Measurements from ENCODE around the gene DCDC2C.

Gene DCDC2C

DNA sequence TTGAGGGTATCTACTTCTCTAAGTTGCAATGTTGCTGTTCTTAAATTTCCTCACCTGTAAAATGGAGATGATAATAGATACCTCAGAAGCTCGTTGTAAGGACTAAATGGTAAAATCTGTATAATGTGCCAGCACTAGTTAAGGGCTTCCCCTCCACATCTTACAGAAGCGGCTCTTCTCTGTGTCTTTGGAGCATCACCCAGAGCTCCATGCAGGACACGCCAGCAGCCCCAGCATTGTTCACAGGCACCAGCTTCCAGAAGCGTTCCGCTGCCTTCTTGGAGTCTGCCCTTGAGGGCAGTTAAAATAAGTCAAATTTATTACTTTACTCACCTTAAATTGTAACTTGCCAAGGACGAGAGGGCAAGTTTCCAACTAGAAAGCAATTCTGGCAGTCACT is 5.8 kb downstream of the DCDC2C start:
- DNase-seq (ENCODE audit: low read depth in 2 of 2) = no peak

DNA sequence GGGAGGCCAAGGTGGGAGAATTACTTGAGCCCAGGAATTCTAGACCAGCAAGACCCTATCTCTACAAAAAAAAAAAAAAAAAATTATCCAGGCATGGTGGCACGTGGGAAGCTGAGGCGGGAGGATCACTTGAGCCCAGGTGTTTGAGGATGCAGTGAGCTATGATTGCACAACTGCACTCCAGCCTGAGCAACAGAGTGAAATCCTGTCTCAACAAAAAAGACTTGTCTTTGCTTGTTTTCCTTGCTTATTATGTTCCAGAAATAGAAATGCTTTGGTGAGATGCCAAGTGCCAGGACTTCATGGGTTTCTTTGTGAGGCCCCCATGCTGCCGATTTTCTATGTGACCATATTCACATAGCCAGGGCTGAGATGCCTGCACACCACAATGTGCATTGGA is 9.0 kb downstream of the DCDC2C start:
- DNase-seq (ENCODE audit: low read depth in 2 of 2) = no peak

DNA sequence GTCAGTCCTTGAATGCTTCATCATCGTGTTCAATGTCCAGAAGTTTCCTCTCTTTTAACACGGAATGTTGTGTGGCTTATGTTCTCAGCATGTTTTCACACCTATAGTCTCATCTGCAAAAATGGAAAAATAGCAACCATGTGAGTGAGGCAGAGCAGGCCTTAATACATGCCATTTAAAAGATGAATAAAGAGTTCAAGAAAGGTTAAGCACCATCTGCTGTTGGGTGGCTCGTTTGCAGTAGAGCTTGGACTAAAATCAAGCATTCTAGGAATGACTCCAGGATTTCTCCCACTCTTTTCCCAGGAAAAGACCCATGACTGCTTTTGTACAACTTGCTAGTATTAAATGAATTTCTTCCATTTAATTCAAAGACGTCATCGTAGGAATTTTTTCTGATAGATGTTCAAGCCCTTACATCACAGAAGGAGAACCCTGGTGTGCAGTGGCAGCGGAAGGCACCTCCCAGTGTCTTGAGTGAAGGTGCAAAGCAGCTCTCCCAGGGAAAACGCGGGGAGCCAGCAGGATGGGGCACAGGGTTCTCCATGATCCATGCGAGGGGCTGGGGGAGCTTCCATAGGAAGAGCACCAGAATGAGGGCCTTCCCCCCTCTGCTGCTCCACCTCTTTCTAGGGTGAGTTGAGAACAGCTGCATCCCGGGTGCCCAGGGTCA is 9.6 kb downstream of the DCDC2C start:
- DNase-seq (ENCODE audit: low read depth in 2 of 2) = no peak

DNA sequence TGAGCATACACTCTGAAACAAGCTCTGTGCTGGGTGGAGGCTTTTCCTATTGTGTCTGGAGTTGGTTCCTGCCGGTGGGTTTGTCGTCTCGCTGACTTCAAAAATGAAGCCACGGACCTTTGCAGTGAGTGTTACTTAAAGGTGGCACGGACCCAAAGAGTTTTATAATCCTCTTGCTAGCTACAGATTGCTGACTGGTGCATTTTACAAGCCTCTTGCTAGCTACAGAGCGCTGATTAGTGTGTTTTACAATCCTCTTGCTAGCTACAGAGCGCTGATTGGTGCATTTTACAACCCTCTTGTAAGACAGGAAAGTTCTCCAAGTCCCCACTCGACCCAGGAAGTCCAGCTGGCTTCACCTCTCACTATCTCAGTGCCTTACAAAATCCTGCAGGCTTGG is 15.3 kb downstream of the DCDC2C start:
- DNase-seq (ENCODE audit: low read depth in 2 of 2) = no peak

DNA sequence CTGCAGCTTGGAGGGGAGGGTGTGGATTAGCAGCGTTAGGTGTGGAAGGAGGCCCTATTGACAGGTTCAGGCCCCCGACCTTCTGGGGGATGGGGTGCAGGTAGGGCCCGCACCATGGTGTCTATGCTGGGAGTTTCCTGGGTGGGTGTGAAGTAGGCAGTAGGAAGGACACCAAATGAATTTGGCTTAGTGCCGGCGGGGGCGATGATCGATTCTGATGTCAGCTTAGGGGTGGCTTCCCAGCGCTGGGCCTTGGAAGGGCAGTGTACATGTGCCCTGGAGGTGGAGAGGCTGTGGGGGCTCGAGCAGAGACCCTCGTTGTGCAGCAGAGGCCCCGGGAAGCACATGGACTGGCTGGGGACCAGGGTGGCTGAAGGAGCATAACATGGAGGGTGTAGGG is 21.6 kb downstream of the DCDC2C start:
- no peak for DNase-seq (ENCODE audit: low read depth in 2 of 2)

DNA sequence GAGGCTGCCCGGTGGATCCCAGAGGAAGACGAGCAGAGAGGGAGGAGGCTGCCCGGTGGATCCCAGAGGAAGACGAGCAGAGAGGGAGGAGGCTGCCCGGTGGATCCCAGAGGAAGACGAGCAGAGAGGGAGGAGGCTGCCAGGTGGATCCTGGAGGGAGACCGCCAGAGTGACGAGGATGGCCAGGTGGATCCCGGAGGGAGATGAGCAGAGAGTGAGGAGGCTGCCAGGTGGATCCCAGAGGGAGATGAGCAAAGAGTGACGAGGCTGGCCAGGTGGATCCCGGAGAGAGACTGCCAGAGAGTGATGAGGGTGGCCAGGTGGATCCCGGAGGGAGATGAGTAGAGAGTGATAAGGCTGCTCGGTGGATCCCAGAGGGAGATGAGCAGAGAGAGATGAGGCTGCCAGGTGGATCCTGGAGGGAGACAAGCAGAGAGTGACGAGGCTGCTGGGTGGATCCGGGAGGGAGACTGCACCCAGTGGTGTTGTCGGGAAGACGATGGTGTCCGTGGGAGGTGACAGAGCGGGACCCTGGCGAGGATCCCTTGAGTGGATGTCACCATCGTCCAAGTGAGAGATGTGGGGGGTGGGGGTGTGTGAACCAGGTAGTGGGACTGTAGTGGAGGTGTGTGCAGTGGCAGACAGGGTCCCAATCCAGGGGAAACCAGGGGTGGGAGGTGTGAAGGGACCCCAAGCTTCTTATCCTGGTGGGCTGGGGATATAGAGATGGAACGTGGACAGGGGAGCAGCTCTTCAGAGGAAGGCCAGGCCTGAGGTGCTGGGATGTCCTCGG is 22.3 kb downstream of the DCDC2C start:
- no peak for DNase-seq (ENCODE audit: low read depth in 2 of 2)

DNA sequence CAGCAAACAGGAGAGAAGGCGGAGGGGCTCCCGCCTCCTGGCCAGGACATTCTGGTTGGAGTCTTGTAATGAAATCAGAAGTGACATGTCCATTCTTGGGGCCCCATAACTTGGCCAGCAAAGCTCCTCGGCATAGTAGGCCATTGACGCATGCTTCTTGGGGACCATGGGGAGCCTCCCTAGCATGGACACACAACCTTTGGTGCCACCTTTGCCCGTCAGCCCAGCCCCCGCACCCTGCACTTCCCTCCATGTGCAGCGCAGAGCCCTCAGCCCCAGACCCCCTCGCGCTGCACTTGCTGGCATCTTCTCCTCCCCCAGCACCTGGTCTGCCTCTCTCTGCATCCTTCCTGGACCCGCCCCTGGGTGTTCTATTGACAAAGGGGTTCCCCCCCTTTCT is 23.1 kb downstream of the DCDC2C start:
- no peak for DNase-seq (ENCODE audit: low read depth in 2 of 2)

DNA sequence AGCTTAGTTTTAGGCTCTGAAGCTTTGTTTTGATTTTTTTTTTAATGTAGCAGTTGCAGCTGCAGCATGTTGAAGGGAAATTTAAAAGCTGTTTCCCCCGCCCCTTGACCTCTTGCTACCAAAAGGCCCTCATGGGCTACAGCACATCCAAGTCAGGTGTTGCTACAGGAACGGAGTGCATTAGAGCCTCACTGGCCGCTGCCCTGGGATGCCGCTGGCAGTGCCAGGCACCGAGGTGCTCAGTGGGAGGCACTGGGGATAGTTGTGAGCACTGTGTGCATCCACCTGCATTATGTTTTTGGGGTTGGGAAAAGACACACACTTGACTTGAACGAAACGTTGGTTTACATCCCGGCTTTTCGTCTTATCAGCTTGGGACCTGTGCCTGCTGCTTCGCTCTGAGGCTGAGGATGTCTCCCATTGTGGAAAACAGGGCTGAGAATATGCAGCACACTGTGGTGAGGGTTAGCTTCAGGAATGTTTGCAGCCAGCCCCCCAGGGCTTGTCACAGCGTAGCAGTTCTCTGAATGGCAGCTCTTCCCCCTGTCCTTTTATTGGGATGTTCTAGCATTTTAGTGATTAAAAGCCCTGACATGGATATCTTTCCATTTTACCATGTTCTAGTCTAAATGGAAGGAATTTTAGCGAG is 24.1 kb downstream of the DCDC2C start:
- DNase-seq (ENCODE audit: low read depth in 2 of 2) = no peak

DNA sequence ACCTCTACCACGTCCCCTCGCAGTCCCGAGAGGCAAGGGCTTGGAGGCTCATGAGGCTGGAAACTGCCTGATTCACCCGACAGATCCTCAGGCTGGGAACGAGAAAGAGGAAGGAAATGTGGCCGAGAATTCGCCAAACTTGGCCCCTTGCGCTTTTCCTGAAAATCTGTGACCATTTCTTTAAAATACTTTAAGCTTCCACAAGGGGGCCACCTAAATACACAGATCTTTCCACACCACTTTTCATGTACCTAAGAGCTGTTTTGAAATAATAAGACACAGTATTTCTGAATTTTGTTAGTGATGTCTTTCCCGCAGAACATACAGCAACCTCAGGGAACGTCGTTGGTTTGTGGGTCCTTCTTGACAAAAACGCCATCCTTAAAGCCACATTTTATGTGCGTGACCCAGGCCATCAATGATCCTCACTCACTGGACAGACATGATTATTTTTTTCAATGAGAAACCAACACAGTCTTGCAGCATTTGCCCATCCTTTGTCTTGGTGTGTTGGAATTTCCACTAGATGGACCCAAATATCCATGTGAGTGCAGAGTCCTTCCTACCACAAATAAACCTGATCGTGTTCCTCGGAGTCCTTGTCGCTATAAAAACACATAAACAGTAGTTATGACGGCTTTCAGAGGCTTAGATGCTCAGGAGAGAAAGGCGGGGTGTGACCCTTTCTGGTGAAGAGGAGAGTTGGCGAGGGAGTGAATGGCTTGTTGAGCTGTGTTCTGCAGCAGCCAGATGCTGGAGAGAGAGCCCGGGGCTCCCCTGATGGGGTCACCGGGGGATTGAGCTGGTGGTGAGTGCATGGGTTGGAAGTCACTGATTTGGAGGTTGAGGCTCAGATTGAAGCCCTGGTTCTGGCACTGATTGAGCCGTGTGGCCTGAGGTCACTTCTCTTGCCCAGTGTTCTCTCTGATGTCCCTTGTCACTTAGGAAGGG is 25.0 kb downstream of the DCDC2C start:
- DNase-seq (ENCODE audit: low read depth in 2 of 2) = no peak

DNA sequence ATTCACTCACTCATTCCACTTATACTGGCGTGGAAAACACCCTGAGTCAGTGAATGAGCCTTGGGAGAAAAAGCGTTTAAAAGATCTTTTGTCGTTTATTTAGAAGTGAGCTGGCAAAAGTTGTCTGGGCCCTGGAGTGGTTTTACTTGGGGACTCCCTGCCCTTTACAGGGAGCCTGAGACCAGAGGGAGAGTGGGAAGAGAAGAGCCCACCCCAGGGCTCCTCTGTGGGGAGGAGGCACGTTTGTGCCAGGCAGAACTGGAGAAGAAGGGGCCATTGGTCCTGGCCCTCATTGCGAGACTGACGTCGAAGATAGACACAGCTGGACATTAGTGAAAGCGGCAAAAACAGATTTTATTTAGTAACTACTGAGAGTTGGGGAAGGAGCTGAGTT is 25.7 kb downstream of the DCDC2C start:
- DNase-seq (ENCODE audit: low read depth in 2 of 2) = no peak

DNA sequence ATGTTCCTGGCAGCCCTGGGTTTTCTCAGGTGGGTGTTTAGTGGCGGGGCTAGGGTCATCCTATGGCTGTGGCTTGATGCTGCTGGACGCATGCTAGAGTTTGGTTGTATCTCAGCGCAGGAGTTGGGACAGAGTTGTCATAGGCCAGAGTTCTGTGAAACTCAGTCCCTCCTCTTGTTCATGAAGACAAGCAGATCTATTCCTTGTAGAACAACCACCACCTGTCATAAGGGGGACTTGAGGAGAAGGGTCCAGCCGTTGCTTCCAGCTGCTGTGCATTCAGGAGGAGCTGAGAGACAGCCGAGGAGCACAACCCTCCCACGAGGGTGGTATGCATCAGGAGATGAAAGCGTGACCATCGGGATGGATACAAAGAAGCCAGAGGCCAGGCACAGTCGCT is 26.4 kb downstream of the DCDC2C start:
- no peak for DNase-seq (ENCODE audit: low read depth in 2 of 2)

DNA sequence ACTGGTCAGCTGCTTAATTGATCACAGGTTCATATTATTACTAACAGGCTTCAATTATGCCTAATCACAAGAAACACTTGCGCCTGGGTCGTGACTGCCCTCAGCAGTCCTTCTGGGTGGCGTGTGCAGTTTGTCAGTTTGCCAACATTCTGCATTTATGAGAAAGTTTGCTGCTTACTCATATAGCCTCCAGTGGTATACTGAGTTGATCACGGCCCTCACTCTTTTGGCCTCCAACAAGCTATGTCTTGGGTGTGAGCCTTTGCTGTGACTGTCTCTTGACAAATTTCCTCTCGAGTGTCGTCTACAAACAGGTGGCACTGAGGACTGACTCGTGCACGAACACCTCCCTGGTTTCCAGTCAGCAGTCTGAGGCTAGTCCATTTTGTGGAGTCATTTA is 27.3 kb downstream of the DCDC2C start:
- no peak for DNase-seq (ENCODE audit: low read depth in 2 of 2)

DNA sequence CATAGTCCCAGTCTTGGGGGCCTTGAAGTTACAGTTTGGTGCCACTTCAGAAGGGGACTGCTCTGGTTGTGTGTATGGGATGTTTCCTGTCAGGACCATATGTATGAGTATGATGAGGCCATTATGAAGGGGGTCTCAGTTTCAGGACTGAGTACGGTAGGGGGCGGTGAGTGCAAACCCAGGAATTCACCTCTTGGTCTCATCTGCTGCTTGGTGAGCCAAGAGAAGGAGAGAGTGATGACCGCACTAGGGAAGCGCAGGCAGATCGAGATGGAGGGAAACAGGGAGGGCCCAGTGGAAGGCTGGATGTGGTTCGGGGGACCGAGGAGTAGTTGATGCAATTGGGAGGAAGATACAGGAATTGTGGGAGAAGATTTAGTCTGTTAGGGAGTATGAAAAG is 28.5 kb downstream of the DCDC2C start:
- no peak for DNase-seq (ENCODE audit: low read depth in 2 of 2)

DNA sequence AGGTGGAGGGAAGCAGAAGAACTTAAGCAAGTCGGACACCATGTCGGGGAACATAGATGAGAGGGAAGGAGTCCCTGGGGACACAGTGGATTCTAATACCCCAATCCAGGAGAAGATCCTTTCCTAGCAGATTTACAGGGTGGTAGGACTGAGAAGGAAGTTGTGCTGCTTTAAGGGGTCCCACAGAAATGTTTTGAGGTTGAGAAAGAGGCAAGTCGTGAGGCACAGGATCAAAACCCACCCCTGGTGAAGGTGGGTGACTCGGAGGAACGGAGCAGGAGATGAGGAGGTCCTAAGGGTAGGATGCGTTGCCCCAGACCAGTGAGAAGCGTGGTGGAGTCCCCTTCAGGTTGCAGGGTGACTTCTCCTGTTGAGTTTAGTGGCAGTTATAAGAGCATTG is 32.7 kb downstream of the DCDC2C start:
- DNase-seq (ENCODE audit: low read depth in 2 of 2) = no peak

DNA sequence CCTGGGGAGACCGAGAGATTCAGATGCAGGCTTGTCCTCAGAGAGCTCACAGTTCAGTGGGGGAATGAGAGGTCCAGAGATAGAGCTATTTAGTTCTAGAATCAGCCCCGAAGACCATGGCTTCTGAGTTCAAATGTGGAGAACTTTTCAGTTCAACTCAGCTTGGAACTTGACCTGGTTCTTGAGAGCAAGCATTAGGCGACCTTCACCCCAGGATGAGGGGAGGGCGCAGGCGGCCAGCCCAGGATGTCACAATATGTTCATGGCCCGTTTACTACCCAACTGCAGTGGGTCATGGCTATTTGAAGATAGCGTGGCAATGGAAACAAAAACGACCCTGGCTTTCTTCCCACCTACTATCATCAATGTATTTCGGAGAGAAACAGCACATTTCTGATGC is 33.8 kb downstream of the DCDC2C start:
- DNase-seq (ENCODE audit: low read depth in 2 of 2) = no peak

DNA sequence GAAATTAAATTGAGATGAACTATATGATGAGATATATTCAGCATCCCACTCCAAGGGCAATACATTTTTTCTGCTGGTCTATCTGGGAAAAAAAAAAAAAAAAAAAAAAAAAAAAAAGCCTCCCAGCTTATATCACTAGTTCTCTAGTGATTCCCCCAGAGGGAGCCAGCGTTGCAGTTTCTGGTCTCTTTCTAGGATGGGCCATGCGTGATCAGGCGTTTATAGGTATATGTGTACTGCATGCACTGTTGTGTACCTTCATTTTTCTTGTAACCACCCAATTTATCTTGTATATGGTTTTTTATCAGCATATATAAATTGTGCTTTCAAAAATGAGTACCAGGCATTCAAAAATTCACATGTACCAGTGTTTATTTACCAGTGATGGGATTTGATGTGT is 35.1 kb downstream of the DCDC2C start:
- no peak for DNase-seq (ENCODE audit: low read depth in 2 of 2)

DNA sequence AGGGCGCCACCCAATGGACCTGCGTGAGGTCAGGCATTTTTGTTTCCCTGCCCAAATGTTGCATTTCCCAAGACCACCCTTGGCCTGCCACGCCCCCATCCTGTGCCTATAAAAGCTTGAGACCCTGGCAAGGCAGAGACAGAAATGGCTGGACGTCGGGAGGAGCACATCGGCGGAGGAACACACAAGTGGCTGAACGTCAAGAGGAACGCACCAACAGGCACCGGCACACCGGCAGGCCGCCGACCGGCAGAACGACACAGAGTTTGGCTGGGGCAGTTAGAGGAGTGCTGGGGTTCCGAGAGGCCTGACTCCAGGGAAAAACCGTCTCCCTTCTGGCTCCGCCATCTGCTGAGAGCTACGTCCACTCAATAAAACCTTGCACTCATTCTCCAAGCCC is 35.9 kb downstream of the DCDC2C start:
- no peak for DNase-seq (ENCODE audit: low read depth in 2 of 2)

DNA sequence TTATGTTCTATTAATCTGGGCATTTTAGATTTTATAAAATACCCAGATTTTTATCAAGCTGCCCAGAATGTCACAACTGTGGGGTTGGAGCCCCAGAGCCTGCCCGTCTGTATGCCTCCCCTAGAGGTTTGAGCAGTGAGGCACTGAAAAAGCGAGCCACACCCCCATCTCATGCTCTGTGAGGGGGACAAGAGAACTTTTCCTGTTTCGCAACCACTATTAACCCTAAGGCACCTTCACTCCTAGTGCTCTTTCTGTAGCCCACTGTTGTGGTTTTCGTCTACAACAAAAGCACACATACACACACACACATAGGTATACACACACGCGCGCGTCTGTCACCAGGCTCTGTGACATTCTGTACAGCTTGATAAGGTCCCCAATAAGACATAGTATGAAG is 38.0 kb downstream of the DCDC2C start:
- no peak for DNase-seq (ENCODE audit: low read depth in 2 of 2)

DNA sequence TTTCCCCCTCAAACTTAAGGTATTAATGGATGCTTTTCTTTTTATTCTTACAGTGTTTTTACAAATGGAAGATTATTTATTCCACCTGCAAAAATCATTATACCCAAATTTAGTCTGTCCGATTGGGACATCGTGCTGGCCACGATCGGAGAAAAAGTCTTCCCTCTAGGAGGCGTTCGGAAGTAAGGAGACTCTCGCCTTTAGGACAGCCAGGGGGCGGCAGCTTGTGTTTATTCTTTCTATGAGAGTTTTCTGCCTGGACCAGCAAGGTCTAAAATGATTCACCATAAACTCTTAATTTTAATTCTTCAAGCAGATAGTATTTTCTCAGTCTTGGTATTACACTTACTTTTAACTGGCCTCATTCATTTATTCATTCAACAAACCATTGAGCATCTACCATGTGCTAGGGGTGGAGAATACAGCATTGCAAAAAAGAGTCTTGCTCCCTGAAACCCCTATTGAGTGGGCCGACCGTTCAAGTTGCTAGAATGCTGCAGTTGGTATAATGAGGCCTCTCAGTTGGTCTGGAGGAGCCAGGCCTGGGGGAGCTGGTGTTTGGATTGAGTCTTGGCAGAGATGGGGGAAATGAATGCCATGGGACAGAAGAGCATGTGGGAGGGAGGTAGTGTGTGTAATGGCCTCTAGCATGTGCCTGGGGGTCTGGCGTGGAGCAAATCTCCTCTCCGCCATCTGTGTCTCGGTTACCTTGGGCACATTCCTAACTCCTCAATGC is 38.7 kb downstream of the DCDC2C start:
- no peak for DNase-seq (ENCODE audit: low read depth in 2 of 2)

DNA sequence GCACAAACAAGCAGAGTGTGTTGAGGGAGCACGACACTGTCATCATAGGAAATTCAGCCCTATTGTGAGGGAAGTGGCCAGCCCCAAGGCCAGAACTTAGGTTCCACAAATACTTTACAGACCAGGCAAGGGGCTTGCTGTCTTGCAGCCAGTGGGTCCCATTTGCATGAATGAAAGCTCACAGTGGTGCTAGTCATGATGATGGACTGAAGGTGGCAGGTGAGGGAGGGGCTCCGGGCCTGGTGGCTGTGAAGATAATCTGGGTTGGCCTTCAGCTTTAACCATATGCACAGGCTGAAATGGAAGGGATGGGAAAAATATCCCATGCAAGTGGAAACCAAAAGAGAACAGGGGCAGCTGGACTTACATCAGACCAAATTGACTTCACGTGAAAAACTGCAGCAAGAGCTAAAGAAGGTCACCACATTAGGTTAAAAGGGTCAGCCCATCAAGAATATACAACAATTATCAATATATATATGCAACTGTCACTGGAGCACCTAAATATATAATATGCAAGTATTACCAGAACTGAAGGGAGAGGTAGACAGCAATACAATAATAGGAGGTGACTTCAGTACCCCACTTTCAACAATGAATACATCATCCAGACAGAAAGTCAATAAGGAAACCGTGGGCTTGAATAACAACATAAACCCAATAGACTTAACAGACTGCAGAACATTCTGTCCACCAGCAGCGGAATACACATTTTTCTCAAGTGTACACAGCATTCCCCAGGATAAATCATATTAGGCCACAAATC is 39.6 kb downstream of the DCDC2C start:
- DNase-seq (ENCODE audit: low read depth in 2 of 2) = no peak
